GM18508 (cell line): ENCODE results near the gene CTLA4.

Experiments used
- ATAC-seq: cut with Tn5 transposase; IDR thresholded peaks from one replicate; pipeline ENCODE4 v1.9.1; 2021; ENCODE audit warnings: moderate number of reproducible peaks; ENCODE audit not compliant: insufficient read depth, unreplicated experiment

Gene CTLA4

GRCh38 chr2:203889542-203889941 lies 22.0 kb downstream of the CTLA4 start:
- ATAC-seq: no peak

GRCh38 chr2:203889944-203890343 lies 22.4 kb downstream of the CTLA4 start:
- no peak for ATAC-seq

GRCh38 chr2:203890733-203891132 lies 23.2 kb downstream of the CTLA4 start:
- ATAC-seq: no peak

- ATAC-seq: no peak
Measured at GRCh38 chr2:203891474-203891873, 23.9 kb downstream of the CTLA4 start.

GRCh38 chr2:203892207-203892606 lies 24.6 kb downstream of the CTLA4 start:
- ATAC-seq: no peak

- no peak for ATAC-seq
Measured at GRCh38 chr2:203893401-203893800, 25.8 kb downstream of the CTLA4 start.

GRCh38 chr2:203893840-203894239 lies 26.3 kb downstream of the CTLA4 start:
- no peak for ATAC-seq

GRCh38 chr2:203894262-203894661 lies 26.7 kb downstream of the CTLA4 start:
- no peak for ATAC-seq

- no peak for ATAC-seq
Measured at GRCh38 chr2:203897544-203897943, 30.0 kb downstream of the CTLA4 start.

- ATAC-seq: no peak
Measured at GRCh38 chr2:203898657-203899056, 31.1 kb downstream of the CTLA4 start.

GRCh38 chr2:203900253-203900652 lies 32.7 kb downstream of the CTLA4 start:
- ATAC-seq: no peak

- no peak for ATAC-seq
Measured at GRCh38 chr2:203904022-203904421, 36.5 kb downstream of the CTLA4 start.

GRCh38 chr2:203905656-203906055 lies 38.1 kb downstream of the CTLA4 start:
- ATAC-seq: no peak

- ATAC-seq: no peak
Measured at GRCh38 chr2:203908066-203908796, 40.7 kb downstream of the CTLA4 start.

- no peak for ATAC-seq
Measured at GRCh38 chr2:203908797-203909185, 41.2 kb downstream of the CTLA4 start.

GRCh38 chr2:203909261-203909967 lies 41.8 kb downstream of the CTLA4 start:
- ATAC-seq: no peak

GRCh38 chr2:203909974-203910373 lies 42.4 kb downstream of the CTLA4 start:
- no peak for ATAC-seq

GRCh38 chr2:203913947-203914346 lies 46.4 kb downstream of the CTLA4 start:
- no peak for ATAC-seq

GRCh38 chr2:203914546-203915182 lies 47.1 kb downstream of the CTLA4 start:
- no peak for ATAC-seq

- no peak for ATAC-seq
Measured at GRCh38 chr2:203915256-203915655, 47.7 kb downstream of the CTLA4 start.

GRCh38 chr2:203916756-203917155 lies 49.2 kb downstream of the CTLA4 start:
- no peak for ATAC-seq
